GM21515 (cell line): ENCODE data around the gene MST1.

Source experiments
- ATAC-seq: cut with Tn5 transposase; IDR thresholded peaks from one replicate; pipeline ENCODE4 v1.9.1; 2021; ENCODE audit not compliant: unreplicated experiment

Gene MST1

DNA sequence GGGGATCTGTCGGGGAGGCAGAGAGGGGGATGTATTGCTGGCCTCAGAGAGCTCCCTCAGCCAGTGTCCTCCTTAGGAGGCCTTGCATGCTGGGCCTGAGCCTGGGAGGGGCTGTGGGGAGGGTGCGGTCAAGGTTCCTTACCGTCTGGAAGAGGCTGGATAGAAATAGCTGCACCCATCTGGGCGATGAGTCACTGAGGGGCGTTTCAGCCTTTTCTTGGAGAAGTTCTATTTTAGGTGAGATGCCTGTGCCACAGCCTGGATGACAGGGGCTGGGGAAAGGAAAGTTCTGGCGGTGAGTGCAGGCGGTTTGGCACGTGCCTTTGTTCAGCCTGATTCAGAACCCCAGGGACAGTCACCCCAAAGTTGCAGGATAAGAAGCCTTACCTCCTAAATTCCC lies 50.8 kb downstream of the MST1 start:
- ATAC-seq = no peak

DNA sequence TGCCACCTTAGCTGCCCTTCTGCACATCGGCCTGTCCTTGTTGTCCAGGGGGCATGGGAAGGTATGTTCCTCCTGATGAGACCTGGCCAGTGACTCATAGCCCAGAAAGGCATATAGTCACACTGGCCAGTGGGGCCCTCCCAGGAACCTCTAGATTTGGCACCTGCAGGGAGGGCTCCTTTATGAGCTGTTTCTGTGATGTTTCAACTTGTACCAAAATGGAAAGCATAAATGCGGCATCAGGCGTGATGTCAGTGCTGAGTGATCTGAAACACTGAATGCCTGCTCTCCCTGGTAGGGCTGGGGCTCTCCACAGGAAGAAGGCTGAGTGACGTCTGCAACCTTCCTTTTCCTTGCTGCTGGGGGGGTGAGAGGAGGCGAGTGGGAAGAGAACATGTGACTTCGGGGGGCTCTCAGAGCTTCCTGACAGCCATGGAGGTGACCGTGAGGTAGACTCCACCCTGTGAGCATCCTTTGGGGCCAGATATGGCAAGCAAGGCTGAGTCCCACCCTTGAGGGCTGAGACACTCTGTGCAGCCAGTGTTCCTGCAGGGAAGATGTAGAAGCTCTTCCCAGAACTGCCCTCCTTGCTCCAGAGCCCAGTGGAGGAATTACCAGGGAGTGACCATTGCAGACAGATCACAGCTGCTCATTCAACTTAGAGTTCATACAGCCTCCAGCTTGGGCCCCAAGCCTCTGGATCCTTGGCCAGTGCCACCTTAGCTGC lies 52.2 kb downstream of the MST1 start:
- no peak for ATAC-seq

DNA sequence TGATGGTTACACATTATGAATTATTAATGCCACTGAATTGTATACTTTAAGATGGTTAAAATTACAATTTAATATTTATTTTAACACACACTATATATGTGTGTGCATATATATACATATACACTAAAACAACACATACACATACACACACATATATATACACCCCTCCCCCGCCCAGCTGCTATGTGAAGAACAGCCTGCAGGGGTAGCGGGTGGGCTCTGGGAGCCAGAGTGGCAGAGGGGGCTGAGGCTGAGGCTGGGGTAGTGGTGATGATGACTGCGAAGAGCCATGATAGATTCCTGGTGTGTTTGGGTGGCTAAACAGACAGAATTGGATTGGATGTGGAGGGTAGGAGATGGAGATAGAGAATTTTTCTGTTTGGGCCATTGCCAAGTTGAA lies 54.5 kb downstream of the MST1 start:
- no peak for ATAC-seq
